HG02973 (cell line): ENCODE measurements around the gene ABCC1.
"Not testable (repeated sequence)": the region's sequence is repeated elsewhere in the genome, so short reads cannot be mapped to it uniquely, and the experiment has no call there.

Source experiments
- ATAC-seq: cut with Tn5 transposase; IDR thresholded peaks from one replicate; pipeline ENCODE4 v1.9.1; 2021; ENCODE audit warnings: moderate library complexity; ENCODE audit not compliant: unreplicated experiment

The ABCC1 gene

GRCh38 chr16:15966420-15966819, 17.0 kb downstream of the ABCC1 start:
- no peak for ATAC-seq

- ATAC-seq, result no peak
Measured at GRCh38 chr16:15966836-15967546, 17.6 kb downstream of the ABCC1 start.

- ATAC-seq, result no peak
Measured at GRCh38 chr16:15967655-15968315, 18.4 kb downstream of the ABCC1 start.

GRCh38 chr16:15970202-15970601, 20.8 kb downstream of the ABCC1 start:
- ATAC-seq, result no peak

GRCh38 chr16:15970743-15971439, 21.5 kb downstream of the ABCC1 start:
- ATAC-seq, result no peak

- ATAC-seq, result no peak
Measured at GRCh38 chr16:15971440-15971815, 22.0 kb downstream of the ABCC1 start.

- ATAC-seq, result no peak
Measured at GRCh38 chr16:15972046-15972868, 22.8 kb downstream of the ABCC1 start.

- no peak for ATAC-seq
Measured at GRCh38 chr16:15973421-15973820, 24.0 kb downstream of the ABCC1 start.

- ATAC-seq, result no peak
Measured at GRCh38 chr16:15974057-15974456, 24.6 kb downstream of the ABCC1 start.

GRCh38 chr16:15975172-15975571, 25.8 kb downstream of the ABCC1 start:
- ATAC-seq, result no peak

- no peak for ATAC-seq
Measured at GRCh38 chr16:15976225-15976812, 26.9 kb downstream of the ABCC1 start.

GRCh38 chr16:15976929-15977637, 27.7 kb downstream of the ABCC1 start:
- no peak for ATAC-seq

- ATAC-seq, result no peak
Measured at GRCh38 chr16:15979801-15980200, 30.4 kb downstream of the ABCC1 start.

- ATAC-seq, result no peak
Measured at GRCh38 chr16:15980329-15980728, 30.9 kb downstream of the ABCC1 start.

- ATAC-seq, result no peak
Measured at GRCh38 chr16:15981382-15981781, 32.0 kb downstream of the ABCC1 start.

- ATAC-seq, result not testable (repeated sequence)
Measured at GRCh38 chr16:15982194-15982915, 32.9 kb downstream of the ABCC1 start.

GRCh38 chr16:15983898-15984297, 34.5 kb downstream of the ABCC1 start:
- no peak for ATAC-seq

- no peak for ATAC-seq
Measured at GRCh38 chr16:15985144-15985543, 35.7 kb downstream of the ABCC1 start.

- no peak for ATAC-seq
Measured at GRCh38 chr16:15986261-15986660, 36.8 kb downstream of the ABCC1 start.
